ENCODE measurements around the gene CRYGN. TPM values are rescaled to one million over a fixed set of nuclear protein-coding genes. Genes with fewer than 3 reads are reported as not detected.

Gene CRYGN
- total and polyA plus RNA-seq, 2 of the 13 experiments (the other 11 are each of a cell fraction or from before 2014, with no cell fraction given) = 0.11 TPM; not detected in 1

DNA sequence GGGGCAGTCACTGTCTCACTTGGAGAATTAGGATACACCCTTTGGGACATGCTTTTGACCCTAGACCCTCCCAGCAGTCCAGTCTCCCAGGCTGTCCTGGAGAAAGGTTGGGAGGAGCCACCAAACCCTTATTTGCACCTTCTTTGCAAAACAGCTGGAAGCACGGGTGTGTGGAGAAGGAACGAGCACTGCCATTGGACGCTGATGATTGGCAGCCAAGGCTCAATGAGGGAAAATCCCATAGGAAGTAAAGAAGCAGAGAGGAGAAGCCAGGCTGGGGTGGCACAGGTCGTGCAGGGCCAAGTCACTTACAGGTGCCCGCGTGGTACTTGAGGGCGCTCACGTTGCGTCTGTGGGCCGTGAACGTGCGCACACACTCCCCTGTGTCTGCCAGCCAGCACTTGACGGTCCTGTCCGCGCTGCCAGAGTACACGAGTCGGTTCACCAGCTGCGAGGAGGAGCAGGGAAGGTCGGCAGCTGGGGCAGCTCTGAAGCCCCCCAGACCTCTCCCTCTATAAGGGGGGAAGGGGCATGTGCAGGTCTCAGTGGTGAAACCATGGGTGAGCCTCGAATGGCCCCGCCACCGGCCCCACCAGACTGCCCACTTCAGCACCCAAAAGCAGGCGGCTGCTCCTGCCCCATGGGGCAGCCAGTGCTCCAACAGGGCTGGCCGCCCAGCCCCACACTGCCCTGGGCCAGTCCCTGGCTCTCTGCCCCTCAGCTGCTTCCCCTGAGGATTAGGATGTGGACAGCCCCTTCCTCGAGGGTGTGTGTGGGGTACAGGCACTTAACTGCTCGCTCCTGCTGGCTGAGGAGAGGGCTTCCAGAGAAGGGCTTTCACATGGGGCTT is 54.9 kb downstream of the CRYGN start:
- BruUV-seq (replicated peaks) = no TSS peak
- 29% methylated on average over 5 of the region's 26 CpGs for WGBS (ENCODE audit: low lambda C conversion rate)
- CTCF ChIA-PET (ENCODE audit: low intra/inter-chr PET ratio, low total read pairs) = no interaction called here

More for the DNA sequence above, 54.9 kb downstream of the CRYGN start:
- no peak overlapping the region for H3K27ac ChIP-seq (ENCODE audit: extremely low read length, insufficient read depth, low read length)
- no peaks in the 10 kb centered on the region for H3K9me3 ChIP-seq (ENCODE audit: low read length)
- H3K36me3 ChIP-seq (replicated peaks in 1 of 2; ENCODE audit: control insufficient read depth in 1 of 2, insufficient read depth in 2 of 2, low read length in 2 of 2) = no peaks in the 10 kb centered on the region
- ATAC-seq = no peak
- peaks cover 18 to 80% of the 10 kb centered on the region in 2 experiments for H3K27me3 ChIP-seq (ENCODE audit: control insufficient read depth in 1 of 2, insufficient read depth in 2 of 2, low read length in 2 of 2)
- H2AFZ ChIP-seq (ENCODE audit: low read length) = no peak overlapping the region
- intact Hi-C loops (cut with micrococcal nuclease; ENCODE audit: unreplicated experiment) = no loop called here
- no peak for DNase-seq (ENCODE audit: low spot score)
- H3K4me1 ChIP-seq (ENCODE audit: insufficient read depth, low read length) = no peaks in the 10 kb centered on the region
- POLR2A ChIA-PET = no interaction called here
- TF ChIP-seq, protein P1, sequence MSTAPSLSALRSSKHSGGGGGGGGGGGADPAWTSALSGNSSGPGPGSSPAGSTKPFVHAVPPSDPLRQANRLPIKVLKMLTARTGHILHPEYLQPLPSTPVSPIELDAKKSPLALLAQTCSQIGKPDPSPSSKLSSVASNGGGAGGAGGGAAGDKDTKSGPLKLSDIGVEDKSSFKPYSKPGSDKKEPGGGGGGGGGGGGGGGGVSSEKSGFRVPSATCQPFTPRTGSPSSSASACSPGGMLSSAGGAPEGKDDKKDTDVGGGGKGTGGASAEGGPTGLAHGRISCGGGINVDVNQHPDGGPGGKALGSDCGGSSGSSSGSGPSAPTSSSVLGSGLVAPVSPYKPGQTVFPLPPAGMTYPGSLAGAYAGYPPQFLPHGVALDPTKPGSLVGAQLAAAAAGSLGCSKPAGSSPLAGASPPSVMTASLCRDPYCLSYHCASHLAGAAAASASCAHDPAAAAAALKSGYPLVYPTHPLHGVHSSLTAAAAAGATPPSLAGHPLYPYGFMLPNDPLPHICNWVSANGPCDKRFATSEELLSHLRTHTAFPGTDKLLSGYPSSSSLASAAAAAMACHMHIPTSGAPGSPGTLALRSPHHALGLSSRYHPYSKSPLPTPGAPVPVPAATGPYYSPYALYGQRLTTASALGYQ (CRISPR knock-in tag; IDR thresholded peaks at IDR 0.05) = no peak
- TF ChIP-seq MEIS1 (CRISPR knock-in tag; IDR thresholded peaks at IDR 0.05; ENCODE audit: borderline replicate concordance) (no peak), ZNF792 (CRISPR knock-in tag; IDR thresholded peaks at IDR 0.05) (no peak), HIVEP1 (CRISPR knock-in tag; IDR thresholded peaks at IDR 0.05) (no peak), NONO (IDR thresholded peaks at IDR 0.05) (no peak), NONO (CRISPR knock-in tag; conservative IDR thresholded peaks at IDR 0.05) (no peak), ZNF530 (CRISPR knock-in tag; IDR thresholded peaks at IDR 0.05; ENCODE audit: low read depth) (no peak), KMT2A (CRISPR knock-in tag; IDR thresholded peaks at IDR 0.05) (no peak), MIER2 (CRISPR knock-in tag; IDR thresholded peaks at IDR 0.05) (no peak), ZBTB7A (CRISPR knock-in tag; IDR thresholded peaks at IDR 0.05) (no peak), MTF1 (CRISPR knock-in tag; IDR thresholded peaks at IDR 0.05) (no peak), ZNF224 (CRISPR knock-in tag; IDR thresholded peaks at IDR 0.05) (no peak), ZNF776 (CRISPR knock-in tag; IDR thresholded peaks at IDR 0.05) (no peak), ZNF160 (CRISPR knock-in tag; IDR thresholded peaks at IDR 0.05) (no peak), IKZF4 (CRISPR knock-in tag; IDR thresholded peaks at IDR 0.05; ENCODE audit: borderline replicate concordance, low read depth, not compliant biosample characterization) (no peak)
- TF ChIP-seq, protein P2, sequence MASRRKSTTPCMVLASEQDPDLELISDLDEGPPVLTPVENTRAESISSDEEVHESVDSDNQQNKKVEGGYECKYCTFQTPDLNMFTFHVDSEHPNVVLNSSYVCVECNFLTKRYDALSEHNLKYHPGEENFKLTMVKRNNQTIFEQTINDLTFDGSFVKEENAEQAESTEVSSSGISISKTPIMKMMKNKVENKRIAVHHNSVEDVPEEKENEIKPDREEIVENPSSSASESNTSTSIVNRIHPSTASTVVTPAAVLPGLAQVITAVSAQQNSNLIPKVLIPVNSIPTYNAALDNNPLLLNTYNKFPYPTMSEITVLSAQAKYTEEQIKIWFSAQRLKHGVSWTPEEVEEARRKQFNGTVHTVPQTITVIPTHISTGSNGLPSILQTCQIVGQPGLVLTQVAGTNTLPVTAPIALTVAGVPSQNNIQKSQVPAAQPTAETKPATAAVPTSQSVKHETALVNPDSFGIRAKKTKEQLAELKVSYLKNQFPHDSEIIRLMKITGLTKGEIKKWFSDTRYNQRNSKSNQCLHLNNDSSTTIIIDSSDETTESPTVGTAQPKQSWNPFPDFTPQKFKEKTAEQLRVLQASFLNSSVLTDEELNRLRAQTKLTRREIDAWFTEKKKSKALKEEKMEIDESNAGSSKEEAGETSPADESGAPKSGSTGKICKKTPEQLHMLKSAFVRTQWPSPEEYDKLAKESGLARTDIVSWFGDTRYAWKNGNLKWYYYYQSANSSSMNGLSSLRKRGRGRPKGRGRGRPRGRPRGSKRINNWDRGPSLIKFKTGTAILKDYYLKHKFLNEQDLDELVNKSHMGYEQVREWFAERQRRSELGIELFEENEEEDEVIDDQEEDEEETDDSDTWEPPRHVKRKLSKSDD (CRISPR knock-in tag; IDR thresholded peaks at IDR 0.05; ENCODE audit: low read depth) = no peak
- TF ChIP-seq, protein P3, sequence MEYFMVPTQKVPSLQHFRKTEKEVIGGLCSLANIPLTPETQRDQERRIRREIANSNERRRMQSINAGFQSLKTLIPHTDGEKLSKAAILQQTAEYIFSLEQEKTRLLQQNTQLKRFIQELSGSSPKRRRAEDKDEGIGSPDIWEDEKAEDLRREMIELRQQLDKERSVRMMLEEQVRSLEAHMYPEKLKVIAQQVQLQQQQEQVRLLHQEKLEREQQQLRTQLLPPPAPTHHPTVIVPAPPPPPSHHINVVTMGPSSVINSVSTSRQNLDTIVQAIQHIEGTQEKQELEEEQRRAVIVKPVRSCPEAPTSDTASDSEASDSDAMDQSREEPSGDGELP (IDR thresholded peaks at IDR 0.05; ENCODE audit: borderline replicate concordance, low read depth) = no peak
- TF ChIP-seq, protein P4, sequence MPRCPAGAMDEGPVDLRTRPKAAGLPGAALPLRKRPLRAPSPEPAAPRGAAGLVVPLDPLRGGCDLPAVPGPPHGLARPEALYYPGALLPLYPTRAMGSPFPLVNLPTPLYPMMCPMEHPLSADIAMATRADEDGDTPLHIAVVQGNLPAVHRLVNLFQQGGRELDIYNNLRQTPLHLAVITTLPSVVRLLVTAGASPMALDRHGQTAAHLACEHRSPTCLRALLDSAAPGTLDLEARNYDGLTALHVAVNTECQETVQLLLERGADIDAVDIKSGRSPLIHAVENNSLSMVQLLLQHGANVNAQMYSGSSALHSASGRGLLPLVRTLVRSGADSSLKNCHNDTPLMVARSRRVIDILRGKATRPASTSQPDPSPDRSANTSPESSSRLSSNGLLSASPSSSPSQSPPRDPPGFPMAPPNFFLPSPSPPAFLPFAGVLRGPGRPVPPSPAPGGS (CRISPR knock-in tag; IDR thresholded peaks at IDR 0.05) = no peak
- H3K9ac ChIP-seq (ENCODE audit: insufficient read depth, low read depth, low read length) = no peak overlapping the region
- H3K4me3 ChIP-seq (replicated peaks in 1 of 3; ENCODE audit: insufficient read depth in 1 of 3, low read depth in 2 of 3, low read length in 3 of 3) = no peak overlapping the region
- H3K79me2 ChIP-seq (ENCODE audit: insufficient read depth, low read length) = no peaks in the 10 kb centered on the region
- H4K20me1 ChIP-seq (ENCODE audit: insufficient read depth, low read length) = no peaks in the 10 kb centered on the region; the same call in 1 of the 2 replicates
- no peak overlapping the region for H3K4me2 ChIP-seq (ENCODE audit: low read depth, low read length)
- in situ Hi-C loops (cut with HindIII; ENCODE audit: extremely low pct_ligation_motif_present, low pct_unique_long_range_greater_than_20kb) = no loop called here
- FAIRE-seq = no peak
